Caki2 (cell line): ENCODE data around the gene IGSF21. TPM values are rescaled to one million over a fixed set of nuclear protein-coding genes. Genes with fewer than 3 reads are reported as not detected.
"Not testable (repeated sequence)": the region's sequence is repeated elsewhere in the genome, so short reads cannot be mapped to it uniquely, and the experiment has no call there.

Experiments
- DNase-seq: peaks from one replicate; pipeline ENCODE4 v3.0.0-alpha.2; 2015; ENCODE audit warnings: low read depth
- in situ Hi-C: cut with HindIII; loops from 2 replicates; pipeline ENCODE4 v1.10.0; 2016; ENCODE audit warnings: low sequenced_read_pairs, low pct_unique_long_range_greater_than_20kb, mixed read lengths
- total RNA-seq: library from RNA; depleted of rRNA; stranded (reverse); fragments of >200 nt; shearing (Covaris generic); gene quantifications from 2 replicates; pipeline ENCODE4 v1.2.3, GENCODE V29; 2014; ENCODE audit warnings: low replicate concordance

Gene IGSF21
- total RNA-seq, 1 experiment from 2014 or later: not detected

DNA sequence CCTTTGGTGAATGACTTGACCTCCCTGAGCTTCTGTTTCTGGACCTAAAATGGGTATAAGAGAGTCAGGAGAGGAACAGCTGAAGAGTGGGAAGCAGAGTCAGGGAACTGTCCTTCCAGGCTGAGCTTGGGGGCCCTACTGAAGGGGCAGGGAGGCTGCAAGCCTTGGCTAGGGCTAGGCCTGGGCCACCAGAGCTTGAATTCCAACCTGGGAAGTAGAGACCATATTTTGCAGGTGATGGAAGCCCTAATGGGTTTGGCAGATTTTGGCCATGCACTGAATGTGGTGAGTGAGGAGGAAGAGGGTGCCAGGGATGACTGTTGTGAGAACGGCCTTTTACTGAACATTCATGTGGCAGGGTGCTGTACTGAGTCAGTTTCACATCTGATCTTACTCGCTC is 303.7 kb downstream of the IGSF21 start:
- in situ Hi-C loops: no loop called here
- no peak for DNase-seq

DNA sequence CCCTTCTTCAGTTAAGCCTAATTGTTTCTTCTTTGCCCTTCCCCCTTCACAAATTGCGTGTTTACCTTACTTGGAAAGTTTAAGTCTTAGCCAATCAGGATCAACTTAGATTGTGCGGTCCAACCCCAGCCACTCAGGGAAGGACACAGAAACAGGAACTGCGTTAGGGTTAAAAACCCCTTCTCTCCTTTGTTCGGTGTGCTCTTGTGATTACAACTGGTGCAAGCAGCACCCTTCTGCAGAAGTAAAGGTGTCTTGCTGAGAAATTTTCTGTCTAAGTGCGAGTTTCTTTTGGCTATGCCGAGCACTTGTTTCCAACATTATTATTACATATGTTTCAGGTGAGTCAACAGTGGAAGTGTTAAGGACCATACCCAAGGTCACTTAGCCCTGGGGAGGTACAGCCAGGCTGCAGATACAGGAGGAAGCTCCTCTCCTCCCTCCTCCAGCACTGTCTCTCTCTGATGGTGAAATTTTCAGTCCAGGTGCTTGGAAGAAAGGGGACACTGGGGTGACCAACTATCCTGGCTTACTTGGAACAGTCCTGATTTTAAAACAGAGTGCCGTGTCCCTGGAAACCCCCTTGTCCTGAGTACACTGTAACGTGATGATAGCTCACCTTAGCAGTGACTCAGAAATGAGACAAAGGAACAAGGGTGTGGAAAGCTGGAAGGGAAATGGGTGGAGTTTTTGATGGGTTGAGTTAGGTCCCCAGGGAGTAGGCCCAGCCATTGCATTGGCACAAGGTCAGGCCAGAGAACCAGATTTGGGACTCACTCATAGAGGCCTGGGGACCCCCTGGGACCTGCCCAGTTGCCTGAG is 304.4 kb downstream of the IGSF21 start:
- peak; percentile 7 for DNase-seq
- in situ Hi-C loops: no loop called here

DNA sequence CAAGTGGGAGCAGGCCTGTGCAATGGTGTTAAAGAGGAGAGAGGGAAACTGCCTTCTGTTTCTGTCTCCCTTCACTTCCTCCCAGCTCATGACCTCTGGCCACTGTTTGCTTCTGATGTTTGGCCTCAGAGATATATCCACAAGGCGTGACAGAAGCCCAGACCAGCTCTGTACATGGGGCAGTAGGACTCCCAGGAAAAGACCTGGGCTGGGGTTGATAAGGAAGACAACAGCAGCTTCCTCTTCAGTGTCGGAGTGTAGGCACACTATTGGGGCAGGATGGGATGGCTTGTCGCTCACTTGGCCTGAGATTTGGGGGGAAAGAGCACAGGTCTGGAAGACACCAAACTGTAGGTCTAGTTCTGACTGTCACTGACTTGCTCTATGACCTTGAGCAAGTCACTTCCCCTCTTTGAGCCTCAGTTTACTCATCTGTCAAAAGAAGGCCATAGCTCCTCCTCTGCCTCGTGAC is 305.3 kb downstream of the IGSF21 start:
- in situ Hi-C loops: no loop called here
- no peak for DNase-seq

DNA sequence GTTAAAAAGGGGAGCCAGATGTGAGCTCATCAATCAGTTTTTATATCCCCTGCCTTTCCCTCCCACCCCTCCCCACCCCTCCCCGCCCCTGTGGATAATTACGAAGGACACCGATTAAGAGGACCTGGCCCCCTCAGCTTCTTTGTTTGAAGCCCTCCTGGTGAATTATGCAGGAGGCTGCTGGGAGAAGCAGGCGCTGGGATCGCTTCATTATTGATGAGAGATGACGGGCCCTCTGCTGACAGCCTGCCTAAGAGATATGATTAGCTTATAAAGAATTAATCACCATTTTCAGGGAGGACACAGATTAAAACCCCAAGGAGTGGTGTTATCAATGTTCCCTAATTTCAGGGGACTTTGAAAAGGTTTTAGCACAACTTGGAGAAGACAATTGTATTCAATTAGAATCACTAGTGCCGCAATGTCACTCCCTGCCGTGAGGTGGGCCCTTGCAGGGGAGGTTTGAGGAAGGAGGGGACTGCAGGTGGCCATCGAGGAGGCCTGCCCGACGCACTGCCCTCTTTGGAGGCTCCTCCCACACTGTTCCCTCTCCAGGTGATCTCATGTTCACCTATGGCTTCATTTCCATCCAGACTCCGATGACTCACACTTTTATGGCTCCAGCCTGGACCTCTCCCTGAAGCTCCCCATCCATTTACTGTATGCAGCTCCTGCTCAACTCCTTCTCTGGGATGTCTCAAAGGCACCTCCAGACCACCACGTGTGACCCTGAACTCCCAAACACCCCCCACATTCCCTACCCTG is 306.1 kb downstream of the IGSF21 start:
- no peak for DNase-seq
- in situ Hi-C loops: no loop called here

DNA sequence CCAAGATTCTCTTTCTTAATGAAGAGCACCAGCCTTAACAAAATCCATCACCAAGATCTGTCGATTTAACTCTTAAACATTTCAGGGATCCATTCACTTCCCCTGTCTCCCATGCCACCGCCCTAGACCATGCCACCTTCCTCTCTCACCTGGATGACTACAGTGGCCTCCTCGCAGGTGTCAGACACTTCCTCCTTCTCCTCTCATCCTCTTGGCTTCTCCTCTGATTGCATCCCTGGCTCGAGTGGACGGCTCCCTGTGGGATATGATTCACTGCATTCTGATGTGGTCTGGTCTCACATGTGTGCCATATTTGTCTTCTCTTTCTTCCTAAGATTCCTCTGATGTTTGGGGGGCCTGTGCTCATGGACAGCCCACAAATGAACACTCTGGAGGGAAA is 306.7 kb downstream of the IGSF21 start:
- in situ Hi-C loops: no loop called here
- no peak for DNase-seq

DNA sequence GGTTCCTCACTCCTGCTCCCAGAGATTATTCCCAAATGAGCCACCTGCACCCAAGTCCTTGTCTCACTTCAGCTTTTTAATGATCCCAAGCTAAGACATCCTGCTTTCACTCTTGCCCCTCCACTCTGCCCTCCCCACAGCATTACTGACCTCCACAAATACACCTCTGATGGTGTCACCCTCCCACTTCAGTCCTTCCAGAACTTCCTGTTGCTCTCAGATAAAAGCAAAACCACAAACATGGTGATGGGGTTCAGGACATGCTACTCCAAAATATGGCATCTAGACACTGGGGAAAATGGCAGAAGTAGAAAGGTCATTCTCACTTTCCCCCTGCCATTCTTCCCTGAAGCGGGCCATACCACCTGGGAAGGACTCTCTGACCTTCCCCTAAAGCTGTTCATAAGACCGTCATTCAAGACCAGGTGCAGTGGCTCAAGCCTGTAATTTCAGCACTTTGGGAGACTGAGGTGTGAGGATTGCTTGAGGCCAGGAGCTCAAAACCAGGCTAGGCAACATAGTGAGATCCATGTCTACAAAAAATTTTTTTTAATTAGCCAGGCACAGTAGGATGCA is 307.4 kb downstream of the IGSF21 start:
- in situ Hi-C loops: no loop called here

DNA sequence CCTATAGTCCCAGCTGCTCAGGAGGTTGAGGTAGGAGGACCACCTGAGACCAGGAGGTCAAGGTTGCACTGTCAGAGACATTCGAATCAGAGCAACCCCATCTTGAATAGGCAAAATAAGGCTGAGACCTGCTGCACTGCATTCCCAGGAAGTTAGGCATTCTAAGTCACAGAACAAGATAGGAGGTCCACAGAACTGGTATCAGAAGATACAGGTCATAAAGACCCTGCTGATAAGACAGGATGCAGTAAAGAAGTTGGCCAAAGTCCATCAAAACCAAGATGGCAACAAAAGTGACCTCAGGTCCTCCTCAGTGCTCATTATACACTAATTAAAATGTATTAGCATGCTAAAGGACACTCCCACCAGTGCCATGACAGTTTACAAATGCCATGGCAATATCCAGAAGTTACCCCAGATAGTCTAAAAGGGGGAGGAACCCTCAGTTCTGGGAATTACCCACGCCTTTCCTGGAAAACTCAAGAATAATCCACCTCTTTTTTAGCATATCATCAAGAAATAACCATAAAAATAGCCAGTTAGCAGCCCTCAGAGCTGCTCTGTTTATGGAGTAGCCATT is 307.9 kb downstream of the IGSF21 start:
- in situ Hi-C loops: no loop called here
- no peak for DNase-seq

More for the DNA sequence above, 307.4 kb downstream of the IGSF21 start:
- DNase-seq: no peak

DNA sequence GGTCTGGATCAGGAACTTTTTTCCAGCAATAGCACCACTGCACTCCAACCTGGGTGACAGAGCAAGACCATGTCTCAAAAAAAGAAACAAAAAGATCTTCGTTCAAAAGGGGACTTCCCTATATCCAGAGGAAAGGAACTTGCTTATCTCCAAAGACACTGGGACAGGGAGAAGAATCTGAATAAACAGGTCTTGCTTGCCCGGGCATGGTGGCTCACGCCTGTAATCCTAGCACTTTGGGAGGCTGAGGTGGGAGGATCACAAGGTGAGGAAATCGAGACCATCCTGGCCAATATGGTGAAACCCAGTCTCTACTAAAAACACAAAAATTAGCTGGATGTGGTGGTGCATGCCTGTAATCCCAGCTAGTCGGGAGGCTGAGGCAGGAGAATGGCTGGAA is 308.5 kb downstream of the IGSF21 start:
- in situ Hi-C loops, DNase-seq: not testable (repeated sequence)

DNA sequence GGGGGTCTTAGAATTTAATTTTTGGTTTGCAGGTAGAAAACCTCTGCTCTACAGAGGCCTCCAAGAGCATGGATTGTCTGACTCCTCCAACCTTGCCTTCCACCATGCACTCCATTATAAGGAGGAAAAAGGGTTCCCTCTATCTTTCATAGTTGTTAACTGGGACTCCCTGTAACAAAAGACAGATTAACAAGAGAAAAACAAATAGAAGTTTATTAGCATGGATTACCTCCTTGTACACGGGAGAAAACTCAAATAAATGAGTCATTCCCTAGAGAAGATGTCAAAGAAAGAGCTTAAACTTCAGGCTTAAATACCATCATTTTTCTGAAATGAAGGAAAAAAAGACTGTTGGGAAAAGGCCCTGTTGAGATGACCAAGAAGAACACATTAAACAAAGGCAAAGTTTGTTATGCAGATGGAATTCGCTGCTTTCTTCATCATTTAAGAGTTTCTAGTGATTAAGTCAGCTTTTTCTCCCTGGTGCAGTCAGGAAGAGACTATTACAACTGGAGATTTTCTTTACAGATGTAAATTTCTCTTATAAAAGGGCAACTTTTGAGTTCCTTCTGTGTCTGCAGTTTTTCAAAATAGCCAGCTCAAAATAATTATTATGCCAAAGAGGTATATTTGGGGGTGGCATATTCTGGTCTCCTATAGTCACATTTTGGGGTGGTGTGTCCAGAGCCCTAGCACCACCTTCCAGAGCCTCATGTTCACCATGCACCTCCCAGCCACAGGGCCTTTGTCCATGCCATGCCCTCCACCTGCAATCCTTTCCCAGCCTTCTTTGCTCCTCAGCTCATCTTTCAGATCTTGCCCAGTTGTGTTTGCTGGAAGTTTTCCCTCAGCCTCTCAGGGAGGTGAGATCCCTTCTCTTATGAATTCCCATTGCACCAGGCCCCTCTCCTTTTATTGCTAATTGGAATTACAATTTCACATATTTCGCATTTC is 310.0 kb downstream of the IGSF21 start:
- no peak for DNase-seq
- in situ Hi-C loops: no loop called here

DNA sequence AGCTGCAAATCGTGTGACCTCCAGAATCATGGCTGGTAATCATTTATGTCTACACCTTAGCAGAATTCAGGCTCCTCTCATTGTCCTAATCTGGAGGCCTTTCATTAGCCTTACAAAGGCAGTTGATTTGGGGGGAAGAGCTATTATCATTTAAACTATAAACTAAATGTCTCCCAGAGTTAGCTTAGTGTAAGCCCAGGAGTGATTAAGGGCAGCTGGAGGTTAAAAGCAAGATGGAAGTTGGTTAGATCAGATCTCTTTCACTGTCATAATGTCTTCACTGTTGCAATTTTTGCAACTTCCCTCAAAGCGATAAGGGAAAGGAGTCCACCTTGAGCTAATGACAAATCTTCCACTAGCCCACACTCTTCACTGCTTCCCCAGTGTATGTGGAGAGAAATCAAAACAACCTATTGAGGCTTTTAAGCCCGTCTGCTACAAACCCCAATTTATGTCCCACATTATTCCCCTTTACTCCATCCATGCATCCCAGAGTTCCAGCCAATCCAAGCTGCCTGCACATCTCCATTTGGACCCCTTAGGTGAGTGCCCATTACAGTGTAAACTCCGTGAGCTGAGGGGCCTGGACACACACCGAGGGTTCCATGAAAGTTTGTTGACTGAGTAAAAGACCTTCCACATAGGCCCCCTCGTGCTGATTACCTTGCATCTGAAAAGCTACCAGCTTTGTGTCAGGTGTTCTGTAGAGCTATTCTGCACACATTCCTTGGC is 311.7 kb downstream of the IGSF21 start:
- in situ Hi-C loops: no loop called here
- DNase-seq: no peak

DNA sequence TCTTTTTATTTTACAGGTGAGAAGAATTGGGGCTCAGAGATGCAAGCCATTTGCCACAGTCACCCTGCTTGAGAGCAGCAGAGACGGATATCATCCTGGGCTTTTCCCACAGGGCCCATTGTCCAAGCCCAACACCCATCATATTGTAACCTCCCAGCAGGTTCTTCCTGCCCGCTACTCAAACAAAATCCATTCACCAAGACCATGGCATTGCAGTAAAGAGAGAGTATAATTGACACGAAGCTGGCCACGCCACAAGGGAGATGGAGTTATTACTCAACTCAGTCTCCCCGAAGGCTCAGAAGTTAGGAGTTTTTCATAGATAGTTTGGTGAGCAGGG is 312.2 kb downstream of the IGSF21 start:
- in situ Hi-C loops: no loop called here
- DNase-seq: no peak

DNA sequence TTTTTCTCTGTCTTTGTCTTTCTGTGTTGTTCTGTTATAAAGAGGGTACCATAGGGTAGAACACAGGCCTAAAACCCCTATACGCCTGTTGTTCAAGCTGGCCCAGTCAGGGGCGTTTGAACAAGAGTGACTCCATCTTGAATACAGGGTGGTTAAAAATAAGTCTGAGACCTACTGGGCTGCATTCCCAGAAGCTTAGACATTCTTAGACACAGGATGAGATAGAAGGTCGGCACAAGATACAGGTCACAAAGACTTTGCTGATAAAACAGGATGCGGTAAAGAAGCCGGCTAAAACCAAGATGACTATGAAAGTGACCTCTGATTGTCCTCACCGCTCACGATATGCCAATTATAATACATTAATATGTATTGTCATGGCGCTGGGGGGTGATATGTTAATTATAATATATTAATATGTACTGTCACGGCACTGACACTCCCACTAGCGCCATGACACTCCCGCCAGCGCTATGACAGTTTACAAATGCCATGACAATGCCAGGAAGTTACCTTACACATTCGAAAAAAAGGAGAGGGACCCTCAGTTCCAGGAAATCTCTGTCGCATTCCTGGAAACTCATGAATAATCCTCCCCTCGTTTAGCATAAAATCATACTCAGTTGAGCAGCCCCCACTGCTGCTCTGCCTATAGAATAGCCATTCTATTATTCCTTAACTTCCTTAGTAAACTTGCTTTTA is 314.6 kb downstream of the IGSF21 start:
- in situ Hi-C loops: no loop called here
- no peak for DNase-seq

DNA sequence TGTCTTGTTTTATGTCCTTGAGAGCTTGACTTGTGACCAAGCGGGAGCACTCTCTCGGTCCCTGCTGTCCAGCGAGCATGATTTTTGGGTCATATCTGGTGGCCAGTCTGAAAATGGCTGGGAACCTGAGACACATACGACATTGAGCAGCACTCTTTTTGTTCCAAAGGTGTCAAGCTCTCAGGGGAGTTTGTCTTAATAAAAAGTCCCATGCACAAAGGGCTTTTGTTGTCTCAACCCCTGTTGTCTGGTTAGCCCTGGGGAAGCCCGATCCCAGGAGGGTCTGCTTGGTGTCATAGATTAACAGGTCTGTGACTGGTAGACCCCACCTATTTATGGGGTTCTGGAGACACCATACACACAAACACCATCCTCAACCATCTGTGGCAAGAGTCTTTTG is 315.4 kb downstream of the IGSF21 start:
- in situ Hi-C loops: no loop called here
- no peak for DNase-seq

DNA sequence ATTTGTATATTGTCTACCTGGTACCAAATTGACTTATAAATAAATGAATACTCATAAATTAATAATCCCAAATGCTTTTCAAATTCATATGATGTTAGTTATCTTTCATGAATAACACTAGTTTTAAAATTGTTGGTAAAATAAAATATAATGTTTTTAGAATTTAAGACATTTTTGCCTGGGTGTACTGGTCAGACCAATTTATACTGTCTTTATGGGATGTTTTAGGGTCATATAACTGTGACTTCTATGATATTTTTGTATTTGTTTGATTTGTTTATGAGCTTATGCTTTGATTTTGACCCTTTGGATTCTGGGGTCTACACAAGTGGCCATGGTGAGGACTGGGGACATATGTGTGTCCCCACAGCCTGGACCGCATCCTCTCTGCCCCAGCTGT is 319.0 kb downstream of the IGSF21 start:
- DNase-seq: no peak
- in situ Hi-C loops: no loop called here
